ENCODE data around the gene MTCL3.

Gene MTCL3

GRCh38 chr6:127489248-127489647, 29.9 kb downstream of the MTCL3 start:
- intact Hi-C loops (cut with micrococcal nuclease; ENCODE audit: unreplicated experiment) = no loop called here
- H4K20me1 ChIP-seq (ENCODE audit: insufficient read depth, low read length) = no peaks in the 10 kb centered on the region
- no peak overlapping the region for H3K4me3 ChIP-seq (ENCODE audit: low read depth, low read length, poor library complexity, severe bottlenecking)
- no peak overlapping the region for H3K4me2 ChIP-seq (ENCODE audit: low read length)
- H3K4me1 ChIP-seq (ENCODE audit: insufficient read depth, low read length, poor library complexity, severe bottlenecking) = no peaks in the 10 kb centered on the region
- POLR2A ChIA-PET = interaction anchor here (0.7 kb wide), 1 partner anchor 57 kb away, joined by 3 read pairs; no protein-coding TSS in a partner anchor
- no peaks in the 10 kb centered on the region for H3K9me3 ChIP-seq (ENCODE audit: low read length)
- H3K9me2 ChIP-seq (ENCODE audit: insufficient read depth, low read length) = no peaks in the 10 kb centered on the region
- CTCF ChIA-PET (ENCODE audit: unreplicated experiment) = interaction anchor here (0.8 kb wide), 1 partner anchor 27 kb away, joined by 4 read pairs; no protein-coding TSS in a partner anchor
- DNase-seq (ENCODE audit: low spot score) = no peak
- no peaks in the 10 kb centered on the region for H3K79me2 ChIP-seq (ENCODE audit: insufficient read depth, low read depth, low read length)
- no TSS peak for BruUV-seq (replicated peaks)
- no peak overlapping the region for H2AFZ ChIP-seq (ENCODE audit: low read length)
- TF ChIP-seq CTCF (conservative IDR thresholded peaks at IDR 0.05; ENCODE audit: low read length) (no peak), EZH2phosphoT487 (IDR thresholded peaks at IDR 0.05; ENCODE audit: borderline replicate concordance, low read depth, low read length) (no peak)
- no peaks in the 10 kb centered on the region for H3K36me3 ChIP-seq (ENCODE audit: insufficient read depth, low read length)
- no peak overlapping the region for H3K27ac ChIP-seq (ENCODE audit: low read depth, low read length, poor library complexity, severe bottlenecking)

- no peak overlapping the region for H3K4me2 ChIP-seq (ENCODE audit: low read length)
- no peak overlapping the region for H3K27ac ChIP-seq (ENCODE audit: low read depth, low read length, poor library complexity, severe bottlenecking)
- POLR2A ChIA-PET = no interaction called here
- CTCF ChIA-PET (ENCODE audit: unreplicated experiment) = no interaction called here
- H3K36me3 ChIP-seq (ENCODE audit: insufficient read depth, low read length) = no peaks in the 10 kb centered on the region
- no TSS peak for BruUV-seq (replicated peaks)
- H3K9me2 ChIP-seq (ENCODE audit: insufficient read depth, low read length) = no peaks in the 10 kb centered on the region
- H3K4me1 ChIP-seq (ENCODE audit: insufficient read depth, low read length, poor library complexity, severe bottlenecking) = no peaks in the 10 kb centered on the region
- no peak for TF ChIP-seq CTCF (conservative IDR thresholded peaks at IDR 0.05; ENCODE audit: low read length)
- H3K4me3 ChIP-seq (ENCODE audit: low read depth, low read length, poor library complexity, severe bottlenecking) = no peak overlapping the region
- no peaks in the 10 kb centered on the region for H3K79me2 ChIP-seq (ENCODE audit: insufficient read depth, low read depth, low read length)
- no peaks in the 10 kb centered on the region for H3K9me3 ChIP-seq (ENCODE audit: low read length)
- H4K20me1 ChIP-seq (ENCODE audit: insufficient read depth, low read length) = no peaks in the 10 kb centered on the region
- no peak overlapping the region for H2AFZ ChIP-seq (ENCODE audit: low read length)
- intact Hi-C loops (cut with micrococcal nuclease; ENCODE audit: unreplicated experiment) = no loop called here
- no peak for DNase-seq (ENCODE audit: low spot score)
Measured at GRCh38 chr6:127486934-127487333, 32.2 kb downstream of the MTCL3 start.

DNA sequence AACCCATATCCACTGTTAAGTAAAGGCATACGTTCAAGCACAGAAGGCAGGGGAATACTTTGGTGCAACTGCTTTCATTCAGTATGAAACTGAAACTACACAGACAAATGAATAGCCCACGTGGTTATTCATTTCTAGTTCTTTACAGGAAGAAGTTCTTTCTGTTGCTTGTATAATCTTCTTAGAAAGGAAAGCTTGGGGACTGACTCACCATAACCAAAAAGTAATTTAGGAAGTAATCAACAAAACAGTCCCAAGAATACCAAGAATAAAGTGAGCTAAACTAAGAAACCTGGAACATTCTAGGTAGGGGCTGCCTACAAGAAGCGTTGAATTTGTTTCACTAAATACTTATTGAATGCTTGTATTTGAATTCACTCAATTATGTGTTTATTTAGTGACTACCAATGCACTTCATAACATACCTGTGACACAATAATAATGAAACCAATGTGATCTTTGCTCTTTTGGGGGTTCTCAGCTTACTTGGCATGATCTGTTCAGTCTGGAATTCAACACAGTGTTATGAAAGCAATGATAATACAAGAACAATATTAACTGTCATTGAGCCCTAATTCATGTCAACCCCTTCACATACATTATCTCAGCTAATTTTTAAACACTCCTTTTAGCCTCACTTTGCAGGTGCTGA, 34.8 kb downstream of the MTCL3 start:
- ChIA-PET CTCF (ENCODE audit: unreplicated experiment) (no interaction called here), POLR2A (no interaction called here)
- BruUV-seq (replicated peaks) = no TSS peak
- H3K4me1 ChIP-seq (ENCODE audit: insufficient read depth, low read length, poor library complexity, severe bottlenecking) = no peaks in the 10 kb centered on the region
- H3K79me2 ChIP-seq (ENCODE audit: insufficient read depth, low read depth, low read length) = no peaks in the 10 kb centered on the region
- H2AFZ ChIP-seq (ENCODE audit: low read length) = no peak overlapping the region
- no peak for TF ChIP-seq EZH2phosphoT487 (IDR thresholded peaks at IDR 0.05; ENCODE audit: borderline replicate concordance, low read depth, low read length)
- no peak for TF ChIP-seq CTCF (conservative IDR thresholded peaks at IDR 0.05; ENCODE audit: low read length)
- no peaks in the 10 kb centered on the region for H3K9me2 ChIP-seq (ENCODE audit: insufficient read depth, low read length)
- intact Hi-C loops (cut with micrococcal nuclease; ENCODE audit: unreplicated experiment) = no loop called here
- no peaks in the 10 kb centered on the region for H3K9me3 ChIP-seq (ENCODE audit: low read length)
- H3K4me2 ChIP-seq (ENCODE audit: low read length) = no peak overlapping the region
- no peaks in the 10 kb centered on the region for H4K20me1 ChIP-seq (ENCODE audit: insufficient read depth, low read length)
- H3K36me3 ChIP-seq (ENCODE audit: insufficient read depth, low read length) = no peaks in the 10 kb centered on the region
- no peak overlapping the region for H3K4me3 ChIP-seq (ENCODE audit: low read depth, low read length, poor library complexity, severe bottlenecking)
- H3K27ac ChIP-seq (ENCODE audit: low read depth, low read length, poor library complexity, severe bottlenecking) = no peak overlapping the region
- DNase-seq (ENCODE audit: low spot score) = peak; percentile 5

All from OCI-LY7 (cell line).